Lower leg skin (tissue), 3 donors: Measurements from ENCODE around the gene DCUN1D4.

Source experiments
- CTCF ChIP-seq, 3 donors: fragments of 450-650 bp; IDR thresholded peaks; one replicate each; pipeline ENCODE4 v1.5.1; 2016; ENCODE audit warnings: antibody characterized with exemption in 3 of 3, mild to moderate bottlenecking in 3 of 3, moderate library complexity in 2 of 3
- POLR2A ChIP-seq, 2 donors: fragments of 450-650 bp; IDR thresholded peaks; one replicate each; pipeline ENCODE4 v1.6.1; 2016 to 2017; ENCODE audit warnings: antibody characterized with exemption in 2 of 2, mild to moderate bottlenecking in 1 of 2, moderate library complexity in 1 of 2

GRCh38 chr4:51868449-51868847 lies 25.5 kb downstream of the DCUN1D4 start:
- no peak for TF ChIP-seq CTCF (IDR thresholded peaks at IDR 0.05)
- no peak for TF ChIP-seq POLR2A (IDR thresholded peaks at IDR 0.05)
